GM21786 (cell line): ENCODE data around the gene RRP1.

ENCODE experiments used
- ATAC-seq: cut with Tn5 transposase; IDR thresholded peaks from one replicate; pipeline ENCODE4 v1.9.1; 2021; ENCODE audit not compliant: unreplicated experiment

The RRP1 gene, protein sequence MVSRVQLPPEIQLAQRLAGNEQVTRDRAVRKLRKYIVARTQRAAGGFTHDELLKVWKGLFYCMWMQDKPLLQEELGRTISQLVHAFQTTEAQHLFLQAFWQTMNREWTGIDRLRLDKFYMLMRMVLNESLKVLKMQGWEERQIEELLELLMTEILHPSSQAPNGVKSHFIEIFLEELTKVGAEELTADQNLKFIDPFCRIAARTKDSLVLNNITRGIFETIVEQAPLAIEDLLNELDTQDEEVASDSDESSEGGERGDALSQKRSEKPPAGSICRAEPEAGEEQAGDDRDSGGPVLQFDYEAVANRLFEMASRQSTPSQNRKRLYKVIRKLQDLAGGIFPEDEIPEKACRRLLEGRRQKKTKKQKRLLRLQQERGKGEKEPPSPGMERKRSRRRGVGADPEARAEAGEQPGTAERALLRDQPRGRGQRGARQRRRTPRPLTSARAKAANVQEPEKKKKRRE

DNA sequence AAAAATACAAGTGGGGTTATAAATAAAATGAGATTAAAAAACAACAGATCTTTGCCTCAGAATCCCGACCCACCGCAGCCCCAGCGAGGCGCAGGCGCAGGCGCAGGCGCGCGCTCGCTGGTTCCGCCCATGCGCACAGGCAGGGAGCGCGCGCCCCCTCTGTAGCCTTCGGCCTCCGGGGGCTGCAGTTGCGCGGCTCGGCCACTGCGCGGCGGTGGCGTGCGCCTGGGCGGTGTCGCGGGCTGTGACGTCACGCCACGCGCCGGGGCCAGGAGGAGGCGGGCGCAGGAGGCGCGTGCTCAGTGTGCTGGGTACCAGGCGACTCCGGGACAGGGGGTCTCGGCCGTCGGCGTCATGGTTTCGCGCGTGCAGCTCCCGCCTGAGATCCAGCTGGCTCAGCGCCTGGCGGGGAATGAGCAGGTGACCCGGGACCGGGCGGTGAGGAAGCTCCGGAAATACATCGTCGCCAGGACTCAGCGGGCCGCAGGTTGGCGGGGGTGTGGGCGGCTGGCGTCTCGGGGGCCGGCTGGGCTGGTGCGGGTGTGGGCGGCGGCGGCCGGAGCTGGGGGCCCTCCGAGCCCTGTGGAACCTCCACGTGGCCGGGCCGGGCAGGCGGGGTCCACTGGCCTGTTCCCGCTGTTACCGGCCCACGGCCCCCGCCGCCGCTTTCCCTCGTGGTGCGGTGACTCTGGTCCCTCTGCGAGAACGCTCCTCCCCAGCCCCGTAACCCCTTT lies at the start of gene RRP1:
Gene RRP1, plus strand, starts transcription at position 302 of the 734 bp plus-strand sequence. Its CDS starts 53 bp downstream, at position 355.
- ATAC-seq: peak; percentile 75

DNA sequence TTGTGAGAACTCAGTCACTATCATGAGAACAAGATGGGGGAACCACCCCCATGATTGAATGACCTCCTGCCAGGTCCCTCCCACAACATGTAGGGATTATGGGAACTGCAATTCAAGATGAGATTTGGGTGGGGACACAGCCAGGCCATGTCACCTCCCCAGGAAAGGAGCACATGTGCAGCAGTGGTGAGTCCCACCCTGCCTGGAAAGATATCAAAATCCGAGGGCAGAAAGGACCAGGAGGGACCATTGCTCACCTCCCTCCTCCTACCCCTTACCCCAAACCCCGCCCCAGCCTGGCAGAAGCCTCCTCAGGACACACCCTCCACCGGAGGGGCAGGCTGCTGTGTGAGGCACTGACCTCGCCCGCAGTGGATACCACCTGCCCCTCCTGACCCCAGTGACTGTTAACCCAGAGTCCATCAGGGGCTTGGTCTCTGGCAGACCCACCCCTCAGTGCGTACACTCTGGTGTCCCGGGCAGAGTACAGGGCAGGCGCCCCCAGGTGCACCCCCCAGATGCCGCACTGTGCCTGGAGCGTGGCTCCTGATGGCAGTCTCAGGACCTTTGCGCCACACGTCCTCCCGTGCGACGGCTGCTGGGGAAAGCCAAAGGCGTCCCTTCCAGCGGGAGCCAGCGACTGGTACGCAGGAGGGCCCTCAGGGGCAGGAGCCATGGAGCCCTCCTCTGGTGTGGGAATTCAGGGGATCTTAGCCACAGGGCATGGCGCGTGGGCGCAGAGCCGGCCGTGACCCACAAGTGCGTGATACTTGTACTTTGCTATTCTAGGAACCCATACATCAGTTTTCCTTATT lies 49.5 kb upstream of the RRP1 start:
- no peak for ATAC-seq

DNA sequence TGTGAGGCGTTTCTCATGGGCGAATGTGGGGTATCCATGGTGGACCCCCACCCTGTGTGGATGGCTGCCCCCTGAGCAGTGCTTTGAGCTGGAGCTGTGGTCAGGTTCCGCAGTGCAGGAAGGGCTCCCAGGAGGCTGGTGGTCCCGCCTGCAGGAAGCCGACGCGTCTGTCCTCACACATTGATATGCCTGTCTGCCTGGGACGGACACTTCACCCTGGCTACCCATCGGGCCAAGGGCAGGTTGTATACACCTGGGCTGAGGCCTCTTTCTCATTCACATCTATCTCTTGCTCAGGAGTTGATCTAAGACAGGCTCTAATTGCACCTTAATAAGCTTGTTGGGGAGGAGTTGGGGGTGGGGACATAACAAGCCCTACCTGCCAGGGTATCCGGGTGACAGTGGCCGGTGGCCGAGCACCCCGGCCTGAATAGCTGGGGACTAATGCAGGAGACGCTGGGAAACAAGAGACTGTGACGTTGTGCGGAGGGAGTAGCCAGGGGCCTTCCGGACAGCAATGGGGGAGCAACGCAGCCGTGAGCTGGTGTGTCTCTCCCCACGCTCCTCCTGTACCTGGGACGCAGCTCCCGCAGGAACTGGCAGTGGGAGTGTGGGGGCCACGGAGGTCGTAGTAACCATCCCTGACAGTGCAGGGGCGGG lies 48.8 kb upstream of the RRP1 start:
- ATAC-seq: no peak

DNA sequence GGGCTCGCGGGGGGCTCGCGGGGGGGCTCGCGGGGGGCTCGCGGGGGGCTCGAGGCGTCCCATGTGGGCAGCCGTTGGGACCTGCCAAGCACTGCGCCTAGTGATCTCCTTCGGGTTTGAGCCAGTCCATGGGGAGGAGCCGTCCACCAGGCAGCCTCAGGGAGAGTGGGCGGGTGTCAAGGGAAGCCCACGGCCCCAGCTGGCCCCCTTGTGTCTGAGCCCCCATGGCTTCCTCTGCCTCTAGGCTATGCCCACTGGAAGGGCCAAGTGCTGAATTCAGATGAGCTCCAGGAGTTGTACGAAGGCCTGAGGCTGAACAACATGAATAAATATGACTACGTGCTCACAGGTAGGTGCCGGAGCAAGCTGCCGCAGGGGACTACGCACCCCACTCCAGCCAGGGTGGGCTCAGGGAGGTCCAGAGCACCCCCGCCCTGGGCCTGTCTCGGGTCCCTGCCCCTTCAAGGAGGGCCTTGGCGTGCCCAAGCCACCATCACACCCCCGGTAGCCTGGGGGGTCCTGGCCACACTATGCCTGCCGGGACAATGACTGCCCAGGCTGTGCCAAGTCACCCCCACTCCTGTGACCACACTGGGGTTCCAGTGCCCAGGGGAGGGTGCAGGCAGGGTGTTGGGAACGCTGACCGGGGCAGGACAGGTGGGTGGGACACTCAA lies 47.8 kb upstream of the RRP1 start:
- ATAC-seq: no peak

DNA sequence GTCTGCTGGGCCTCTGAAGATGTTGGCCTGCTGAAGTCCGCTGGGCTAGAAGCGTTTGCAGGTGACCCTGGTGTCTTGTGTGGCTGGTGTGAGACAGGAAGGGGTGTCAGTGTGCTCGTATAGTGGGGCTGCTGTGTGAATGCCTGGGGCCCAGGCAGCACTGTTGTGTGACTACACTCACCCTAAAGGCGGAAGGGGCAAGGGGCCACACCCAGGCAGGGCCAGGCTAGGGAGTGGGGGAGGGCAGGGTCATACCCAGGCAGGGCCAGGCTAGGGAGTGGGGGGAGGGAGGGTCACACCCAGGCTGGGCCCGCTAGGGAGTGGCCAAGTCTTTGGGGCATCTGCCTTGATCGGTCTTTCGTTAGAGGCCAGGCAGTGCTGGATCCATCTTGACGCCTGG lies 45.4 kb upstream of the RRP1 start:
- no peak for ATAC-seq

DNA sequence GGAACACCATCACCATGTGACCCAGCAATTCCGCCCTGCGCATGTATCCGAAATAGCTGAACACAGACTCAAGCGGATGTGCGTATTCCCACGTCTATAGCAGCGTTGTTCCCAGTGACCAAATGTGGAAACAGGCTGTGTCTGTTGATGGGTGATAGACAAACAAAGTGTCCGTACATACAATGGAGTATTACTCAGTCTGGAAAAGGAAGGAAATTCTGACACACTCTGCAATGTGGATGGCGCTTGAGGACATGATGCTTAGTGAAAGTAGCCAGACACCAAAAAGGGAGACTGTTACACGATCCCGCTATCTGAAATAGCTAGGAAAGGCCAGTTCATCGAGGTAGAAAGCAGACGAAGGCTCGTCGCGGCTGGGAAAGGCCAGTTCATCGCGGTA lies 44.7 kb upstream of the RRP1 start:
- no peak for ATAC-seq

DNA sequence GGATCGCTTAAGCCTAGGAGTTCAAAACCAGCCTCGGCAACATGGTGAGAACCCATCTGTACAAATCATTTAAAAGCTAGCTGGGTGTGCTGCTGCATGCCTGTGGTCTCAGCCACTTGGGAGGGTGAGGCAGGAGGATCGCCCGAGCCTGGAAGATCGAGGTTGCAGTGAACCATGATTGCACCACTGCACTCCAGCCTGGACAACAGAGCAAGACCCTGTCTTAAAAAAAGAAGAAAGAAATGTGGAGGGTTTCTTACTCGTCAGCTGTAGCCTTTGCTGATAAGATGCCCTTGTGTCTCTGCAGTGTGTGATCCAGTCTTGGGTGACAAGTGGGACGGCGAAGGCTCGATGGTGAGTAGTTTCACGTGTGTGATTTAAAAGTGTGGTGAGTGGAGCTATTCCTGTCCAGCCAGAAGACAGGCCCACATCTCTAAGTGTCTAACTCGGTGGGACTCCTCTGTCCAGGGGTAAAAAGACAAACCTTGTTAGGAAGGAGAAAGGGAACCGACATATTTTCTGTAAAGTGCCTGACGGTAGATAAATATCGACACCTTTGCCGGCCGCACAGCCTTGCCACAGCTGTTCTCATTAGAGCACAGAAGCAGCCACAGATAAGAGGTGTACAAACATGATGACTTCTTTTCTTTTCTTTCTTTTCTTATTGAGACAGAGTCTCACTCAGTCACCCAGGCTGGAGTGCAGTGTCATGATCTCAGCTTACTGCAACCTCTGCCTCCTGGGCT lies 43.4 kb upstream of the RRP1 start:
- no peak for ATAC-seq

DNA sequence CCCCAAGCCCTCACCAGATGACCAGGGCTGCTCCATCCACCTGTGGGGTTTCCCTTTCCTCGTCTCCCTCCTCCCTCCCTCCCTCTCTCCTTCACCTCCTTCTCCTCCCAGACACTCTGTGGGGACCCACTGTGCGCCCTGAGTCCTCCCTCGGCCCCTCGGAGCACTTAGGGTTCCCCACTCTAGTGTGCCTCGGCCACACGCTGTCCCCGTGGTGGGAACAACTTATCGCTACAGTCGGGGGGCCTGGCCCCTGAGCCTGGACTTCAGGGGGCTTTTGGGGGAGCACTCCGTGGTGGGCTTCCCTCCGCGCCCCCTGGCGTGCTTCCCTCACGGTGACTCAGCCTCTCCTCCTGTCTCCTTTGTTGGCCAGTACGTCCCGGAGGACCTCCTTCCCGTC lies 40.8 kb upstream of the RRP1 start:
- no peak for ATAC-seq

DNA sequence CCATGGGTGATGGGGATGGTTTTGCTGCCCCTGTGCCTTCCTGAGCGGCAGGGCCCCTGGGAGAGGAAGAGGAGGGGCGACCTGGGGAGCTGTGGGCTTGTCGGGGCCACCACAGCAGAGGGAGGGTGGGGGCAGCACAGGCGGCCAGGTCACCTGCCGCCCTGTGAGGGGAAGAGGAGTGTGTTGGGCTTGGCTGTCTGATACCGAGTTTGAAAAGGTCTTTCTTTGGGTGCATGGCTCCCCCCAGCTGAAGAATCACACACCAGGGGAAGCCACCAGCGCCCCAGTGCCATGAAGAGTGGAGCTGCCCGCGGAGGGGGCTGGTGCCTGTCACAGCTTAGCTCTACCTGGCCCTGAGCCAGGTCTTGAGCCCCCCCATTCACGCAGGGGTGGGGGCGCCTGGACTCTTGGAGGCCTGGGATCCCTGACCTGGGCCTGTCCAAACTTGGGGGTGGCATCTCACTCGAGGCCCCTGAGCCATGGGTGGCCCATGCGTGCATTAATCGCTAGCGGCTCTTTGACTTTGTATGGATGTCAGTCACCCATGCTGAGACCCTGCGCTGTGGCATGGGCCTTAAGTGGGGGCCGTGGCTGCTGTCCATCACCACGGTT lies 39.6 kb upstream of the RRP1 start:
- no peak for ATAC-seq

DNA sequence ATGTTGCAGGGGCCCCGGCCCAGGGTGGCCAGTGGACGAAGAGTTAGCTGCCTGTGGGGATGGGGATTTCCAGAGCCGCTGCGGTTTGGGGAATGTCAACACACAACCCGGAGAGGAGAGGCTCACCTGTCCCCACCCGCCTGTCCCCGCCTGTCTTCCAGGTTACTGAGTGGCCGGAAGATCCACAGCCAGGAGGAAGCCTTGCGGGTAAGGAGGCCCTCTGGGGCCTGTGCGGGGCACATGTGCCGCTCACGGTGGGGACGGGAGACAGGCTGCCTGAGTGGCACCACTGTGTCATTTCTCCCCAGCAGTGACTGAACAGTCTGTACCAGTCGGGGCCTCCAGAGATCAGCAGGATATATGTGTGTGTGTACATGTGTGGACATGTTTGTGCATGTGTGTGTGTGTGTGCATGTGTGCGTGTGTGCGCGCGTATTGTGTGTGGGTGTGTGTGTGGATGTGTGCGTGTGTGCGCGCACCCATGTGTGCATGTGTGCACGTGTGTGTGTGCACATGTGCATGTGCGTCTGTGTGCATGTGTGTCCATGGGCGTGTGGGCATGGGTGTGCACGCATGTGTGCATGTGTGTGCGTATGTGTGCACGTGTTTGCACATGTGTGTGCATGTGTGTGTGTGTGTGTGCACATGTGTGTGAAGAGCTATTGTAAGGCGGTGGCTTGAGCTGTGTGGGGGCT lies 38.9 kb upstream of the RRP1 start:
- ATAC-seq: no peak

DNA sequence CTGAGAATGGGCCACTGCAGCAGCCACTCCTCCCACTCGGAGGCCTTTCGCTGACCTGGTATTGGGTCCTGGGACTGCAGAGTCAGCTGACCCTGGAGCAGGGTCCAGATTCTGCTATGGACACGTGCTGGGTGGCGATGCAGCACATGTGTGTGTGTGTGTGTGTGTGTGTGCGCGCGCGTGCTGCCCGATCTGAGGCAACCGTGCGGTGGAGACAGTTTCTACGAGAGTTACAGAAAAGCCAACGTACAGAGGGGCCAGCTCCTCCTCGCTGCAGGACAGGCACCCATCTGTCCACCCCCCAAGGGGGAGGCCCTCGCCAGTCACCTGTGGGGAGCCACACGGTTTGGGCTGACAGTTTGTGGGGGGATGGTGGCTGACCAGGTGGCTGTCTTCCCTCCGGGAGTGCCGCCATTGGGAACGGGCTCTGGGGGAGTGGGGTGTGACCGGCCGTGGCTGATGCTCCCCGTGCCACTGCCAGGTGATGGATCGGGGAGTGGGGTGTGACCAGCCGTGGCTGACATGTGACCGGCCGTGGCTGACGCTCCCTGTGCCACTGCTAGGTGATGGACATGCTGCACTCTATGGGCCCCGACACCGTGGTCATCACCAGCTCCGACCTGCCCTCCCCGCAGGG lies 37.3 kb upstream of the RRP1 start:
- no peak for ATAC-seq

DNA sequence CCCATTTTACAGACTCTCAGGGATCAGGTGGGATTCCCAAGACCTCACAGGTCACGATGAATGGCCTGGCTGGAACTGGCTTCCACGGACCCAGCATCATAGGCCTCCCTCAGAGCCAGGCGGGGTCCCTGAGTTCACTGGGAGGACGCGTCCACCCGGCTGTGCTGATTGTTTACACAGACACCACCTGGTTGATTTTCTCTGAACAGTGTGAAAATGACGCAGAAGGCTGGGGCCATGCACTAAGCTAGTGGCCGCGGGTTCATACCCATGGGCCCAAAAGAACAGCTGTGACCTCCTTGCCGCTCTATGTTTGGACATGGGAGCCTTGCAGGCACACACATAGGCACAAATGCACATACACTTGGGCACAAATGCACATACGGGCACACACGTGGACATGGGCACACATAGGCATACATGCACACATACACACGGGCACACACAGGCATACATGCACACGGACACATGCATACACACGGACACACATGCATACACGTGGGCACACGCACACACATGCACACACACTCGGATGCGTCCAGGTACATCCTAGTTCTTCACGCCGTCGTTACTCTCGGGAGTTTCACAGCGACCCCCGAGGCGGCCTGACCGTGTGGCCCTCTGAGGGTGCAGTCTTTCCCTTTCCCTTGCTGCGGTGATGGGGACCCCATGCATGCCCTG lies 36.5 kb upstream of the RRP1 start:
- no peak for ATAC-seq

DNA sequence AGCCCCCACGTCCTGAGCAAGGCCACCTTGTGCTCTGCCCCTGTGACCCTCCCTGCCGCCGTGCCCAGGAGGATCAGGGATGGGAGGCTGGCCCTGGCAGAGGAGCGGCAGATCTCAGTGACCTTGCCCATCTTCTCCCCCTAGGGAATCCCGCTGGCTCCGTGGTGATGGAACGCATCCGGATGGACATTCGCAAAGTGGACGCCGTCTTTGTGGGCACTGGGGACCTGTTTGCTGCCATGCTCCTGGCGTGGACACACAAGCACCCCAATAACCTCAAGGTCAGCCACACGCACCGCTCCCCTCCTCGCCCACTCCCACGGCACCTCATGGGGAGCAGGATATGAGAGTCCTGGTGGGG lies 36.0 kb upstream of the RRP1 start:
- ATAC-seq: no peak

DNA sequence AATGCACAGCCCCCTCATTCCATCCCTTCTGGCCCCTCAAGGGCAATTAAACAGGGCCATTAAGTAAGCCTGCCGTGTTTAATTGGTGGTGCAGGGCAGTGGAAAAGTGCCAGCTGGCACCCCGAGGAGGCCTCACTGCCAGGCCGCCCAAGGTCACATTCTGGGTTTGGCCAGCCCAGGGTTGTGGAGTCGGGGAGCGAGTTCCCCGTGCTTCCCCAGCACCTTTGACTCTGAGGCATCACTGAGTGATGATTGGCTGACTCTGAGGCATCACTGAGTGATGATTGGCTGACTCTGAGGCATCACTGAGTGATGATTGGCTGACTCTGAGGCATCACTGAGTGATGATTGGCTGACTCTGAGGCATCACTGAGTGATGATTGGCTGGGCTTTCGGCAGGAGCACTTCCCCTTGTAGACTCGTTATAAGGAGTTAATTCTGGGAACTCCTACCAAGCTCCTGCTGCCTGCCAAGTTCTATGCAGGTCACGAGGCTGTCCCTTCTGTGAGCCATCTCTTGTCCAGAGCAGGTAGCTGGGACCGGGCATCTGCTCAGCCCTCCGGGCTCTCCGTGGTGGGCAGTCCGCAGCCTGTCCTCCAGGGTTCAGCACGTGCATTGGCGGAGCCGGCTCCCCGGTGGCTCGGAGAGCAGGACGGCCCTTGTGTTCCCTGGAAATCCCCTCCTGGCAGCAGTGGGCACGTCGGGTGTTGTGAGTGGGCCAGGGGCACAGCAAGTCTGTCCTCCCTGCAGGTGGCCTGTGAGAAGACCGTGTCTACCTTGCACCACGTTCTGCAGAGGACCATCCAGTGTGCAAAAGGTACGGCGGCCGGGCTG lies 34.2 kb upstream of the RRP1 start:
- no peak for ATAC-seq

DNA sequence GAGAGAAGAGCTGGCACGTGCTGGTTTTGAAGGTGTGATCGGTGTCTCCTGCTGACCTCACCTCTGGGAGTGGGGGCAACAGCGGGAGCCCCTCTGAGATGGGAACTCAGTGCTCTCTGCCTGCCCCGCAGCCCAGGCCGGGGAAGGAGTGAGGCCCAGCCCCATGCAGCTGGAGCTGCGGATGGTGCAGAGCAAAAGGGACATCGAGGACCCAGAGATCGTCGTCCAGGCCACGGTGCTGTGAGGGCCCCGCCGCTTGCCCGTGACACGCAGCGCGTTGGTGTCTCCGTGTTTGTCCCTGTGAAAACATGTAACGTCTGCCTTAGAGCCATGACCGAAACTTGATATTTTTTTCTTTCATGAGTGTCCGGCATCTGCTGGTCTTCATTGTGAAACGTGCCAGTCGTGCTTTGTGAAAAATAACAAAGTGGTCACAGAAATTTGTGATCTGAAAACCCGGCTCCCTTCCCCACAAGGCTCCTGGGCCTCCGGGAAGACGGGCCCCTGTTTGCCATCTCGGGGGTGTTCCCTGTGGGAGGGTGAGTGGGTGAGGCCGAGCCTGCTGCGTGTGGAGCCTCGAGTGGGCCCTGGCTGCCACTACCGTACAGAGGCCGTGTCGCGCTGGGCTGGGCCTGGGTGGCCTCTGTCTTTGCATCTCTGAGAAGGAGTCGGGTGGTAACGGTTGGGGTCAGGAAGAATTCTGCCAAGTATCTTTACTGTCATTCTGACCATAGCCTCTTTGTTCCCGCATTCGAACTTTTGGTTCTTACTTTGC lies 33.4 kb upstream of the RRP1 start:
- no peak for ATAC-seq

DNA sequence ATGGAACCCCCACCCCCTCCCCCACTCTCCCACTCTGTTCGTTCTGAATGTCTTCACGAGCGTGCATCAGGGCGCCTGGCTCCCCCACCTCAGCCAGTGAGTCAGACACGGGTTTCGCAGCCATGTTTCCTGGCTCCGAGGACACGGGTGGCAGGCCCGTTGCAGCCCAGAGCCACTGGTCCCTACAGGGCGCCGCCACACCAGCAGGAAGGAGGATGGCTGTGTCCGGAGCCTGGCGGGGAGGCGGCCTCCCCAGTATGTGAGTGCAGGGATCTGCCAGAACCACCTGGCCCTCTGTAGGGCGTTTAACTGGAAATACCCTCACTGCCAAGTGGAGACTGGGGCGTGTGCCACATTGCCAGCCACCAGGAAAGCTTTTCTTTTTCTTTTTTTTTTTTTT lies 31.8 kb upstream of the RRP1 start:
- no peak for ATAC-seq
